GM23338 (cell line): Measurements from ENCODE around the gene ACBD7.

Experiments
- CREB1 ChIP-seq: fragments of 250-450 bp; sonication (Bioruptor Pico); IDR thresholded peaks from 2 replicates; pipeline ENCODE4 v1.5.0; 2020; ENCODE audit warnings: low read depth, mild to moderate bottlenecking, moderate library complexity
- EZH2 ChIP-seq: fragments of 200-600 bp; sonication (generic); IDR thresholded peaks from one replicate; pipeline ENCODE4 v1.8.0; 2017; ENCODE audit warnings: antibody characterized with exemption, mild to moderate bottlenecking, low read depth; ENCODE audit not compliant: unreplicated experiment
- EZH2phosphoT487 ChIP-seq: fragments of 200-600 bp; sonication (generic); IDR thresholded peaks from one replicate; pipeline ENCODE4 v1.8.1; 2018; ENCODE audit warnings: antibody characterized with exemption; ENCODE audit not compliant: unreplicated experiment
- JUNB ChIP-seq: IDR thresholded peaks from one replicate; pipeline ENCODE4 v1.6.1; 2016; ENCODE audit warnings: antibody characterized with exemption; ENCODE audit not compliant: unreplicated experiment
- NANOG ChIP-seq: IDR thresholded peaks from 2 replicates; pipeline ENCODE4 v1.6.1; 2016; ENCODE audit warnings: antibody characterized with exemption, borderline replicate concordance
- POLR2AphosphoS5 ChIP-seq: IDR thresholded peaks from 2 replicates; pipeline ENCODE4 v1.6.1; 2016; ENCODE audit warnings: antibody characterized with exemption, low read depth
- STAT1 ChIP-seq: IDR thresholded peaks from one replicate; pipeline ENCODE4 v1.6.1; 2016; ENCODE audit warnings: antibody characterized with exemption; ENCODE audit not compliant: unreplicated experiment
- ZNF114 ChIP-seq: fragments of 250-450 bp; sonication (Bioruptor Pico); IDR thresholded peaks from 2 replicates; pipeline ENCODE4 v1.5.0; 2020; ENCODE audit warnings: mild to moderate bottlenecking, moderate library complexity
- ZNF331 ChIP-seq: fragments of 250-450 bp; sonication (Bioruptor Pico); IDR thresholded peaks from 2 replicates; pipeline ENCODE4 v1.5.0; 2020; ENCODE audit warnings: low read depth, mild to moderate bottlenecking, moderate library complexity
- TF ChIP-seq, protein P1 (sequence below), 2 experiments: fragments of 200-600 bp in 1 of 2; sonication (generic) in 1 of 2; conservative IDR thresholded peaks; 2 replicates each; pipeline versions ENCODE4 v1.5.1 to v1.6.1; 2016 to 2017; ENCODE audit warnings: antibody characterized with exemption in 2 of 2, low read depth in 2 of 2, mild to moderate bottlenecking in 2 of 2, moderate library complexity in 1 of 2
- TF ChIP-seq, protein P2 (sequence below): IDR thresholded peaks from one replicate; pipeline ENCODE4 v1.6.1; 2018; ENCODE audit warnings: antibody characterized with exemption; ENCODE audit not compliant: unreplicated experiment
- TF ChIP-seq, protein P3 (sequence below): fragments of 250-450 bp; sonication (Bioruptor Pico); IDR thresholded peaks from 2 replicates; pipeline ENCODE4 v1.5.0; 2020; ENCODE audit warnings: mild to moderate bottlenecking, moderate library complexity
- TF ChIP-seq, protein P4 (sequence below): IDR thresholded peaks from 2 replicates; pipeline ENCODE4 v1.6.1; 2016; ENCODE audit warnings: antibody characterized with exemption

DNA sequence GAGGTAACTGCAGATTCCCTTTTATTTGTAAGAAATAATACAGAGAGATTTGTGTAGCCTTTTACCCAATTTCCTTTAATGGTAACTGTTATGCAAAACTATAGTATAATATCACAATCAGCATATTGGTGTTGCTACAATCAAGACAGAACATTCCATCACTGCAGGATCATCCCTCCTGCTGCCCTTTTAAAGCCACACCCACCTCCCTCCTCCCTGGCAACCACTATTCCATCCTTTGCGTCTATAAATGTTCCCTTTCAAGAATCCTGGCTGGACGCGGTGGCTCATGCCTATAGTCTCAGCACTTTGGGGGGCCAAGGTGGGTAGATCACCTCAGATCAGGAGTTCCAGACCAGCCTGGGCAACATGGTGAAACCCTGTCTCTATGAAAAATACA lies 13.2 kb downstream of the ACBD7 start:
- TF ChIP-seq EZH2 (no peak), POLR2AphosphoS5 (no peak), EZH2phosphoT487 (no peak), STAT1 (no peak), JUNB (no peak), ZNF114 (no peak), CREB1 (CRISPR knock-in tag) (no peak), NANOG (no peak), ZNF331 (CRISPR knock-in tag) (no peak)
- TF ChIP-seq, protein P1, sequence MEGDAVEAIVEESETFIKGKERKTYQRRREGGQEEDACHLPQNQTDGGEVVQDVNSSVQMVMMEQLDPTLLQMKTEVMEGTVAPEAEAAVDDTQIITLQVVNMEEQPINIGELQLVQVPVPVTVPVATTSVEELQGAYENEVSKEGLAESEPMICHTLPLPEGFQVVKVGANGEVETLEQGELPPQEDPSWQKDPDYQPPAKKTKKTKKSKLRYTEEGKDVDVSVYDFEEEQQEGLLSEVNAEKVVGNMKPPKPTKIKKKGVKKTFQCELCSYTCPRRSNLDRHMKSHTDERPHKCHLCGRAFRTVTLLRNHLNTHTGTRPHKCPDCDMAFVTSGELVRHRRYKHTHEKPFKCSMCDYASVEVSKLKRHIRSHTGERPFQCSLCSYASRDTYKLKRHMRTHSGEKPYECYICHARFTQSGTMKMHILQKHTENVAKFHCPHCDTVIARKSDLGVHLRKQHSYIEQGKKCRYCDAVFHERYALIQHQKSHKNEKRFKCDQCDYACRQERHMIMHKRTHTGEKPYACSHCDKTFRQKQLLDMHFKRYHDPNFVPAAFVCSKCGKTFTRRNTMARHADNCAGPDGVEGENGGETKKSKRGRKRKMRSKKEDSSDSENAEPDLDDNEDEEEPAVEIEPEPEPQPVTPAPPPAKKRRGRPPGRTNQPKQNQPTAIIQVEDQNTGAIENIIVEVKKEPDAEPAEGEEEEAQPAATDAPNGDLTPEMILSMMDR (conservative IDR thresholded peaks at IDR 0.05; ENCODE audit: low read depth in 2 of 2): no peak
- TF ChIP-seq, protein P2, sequence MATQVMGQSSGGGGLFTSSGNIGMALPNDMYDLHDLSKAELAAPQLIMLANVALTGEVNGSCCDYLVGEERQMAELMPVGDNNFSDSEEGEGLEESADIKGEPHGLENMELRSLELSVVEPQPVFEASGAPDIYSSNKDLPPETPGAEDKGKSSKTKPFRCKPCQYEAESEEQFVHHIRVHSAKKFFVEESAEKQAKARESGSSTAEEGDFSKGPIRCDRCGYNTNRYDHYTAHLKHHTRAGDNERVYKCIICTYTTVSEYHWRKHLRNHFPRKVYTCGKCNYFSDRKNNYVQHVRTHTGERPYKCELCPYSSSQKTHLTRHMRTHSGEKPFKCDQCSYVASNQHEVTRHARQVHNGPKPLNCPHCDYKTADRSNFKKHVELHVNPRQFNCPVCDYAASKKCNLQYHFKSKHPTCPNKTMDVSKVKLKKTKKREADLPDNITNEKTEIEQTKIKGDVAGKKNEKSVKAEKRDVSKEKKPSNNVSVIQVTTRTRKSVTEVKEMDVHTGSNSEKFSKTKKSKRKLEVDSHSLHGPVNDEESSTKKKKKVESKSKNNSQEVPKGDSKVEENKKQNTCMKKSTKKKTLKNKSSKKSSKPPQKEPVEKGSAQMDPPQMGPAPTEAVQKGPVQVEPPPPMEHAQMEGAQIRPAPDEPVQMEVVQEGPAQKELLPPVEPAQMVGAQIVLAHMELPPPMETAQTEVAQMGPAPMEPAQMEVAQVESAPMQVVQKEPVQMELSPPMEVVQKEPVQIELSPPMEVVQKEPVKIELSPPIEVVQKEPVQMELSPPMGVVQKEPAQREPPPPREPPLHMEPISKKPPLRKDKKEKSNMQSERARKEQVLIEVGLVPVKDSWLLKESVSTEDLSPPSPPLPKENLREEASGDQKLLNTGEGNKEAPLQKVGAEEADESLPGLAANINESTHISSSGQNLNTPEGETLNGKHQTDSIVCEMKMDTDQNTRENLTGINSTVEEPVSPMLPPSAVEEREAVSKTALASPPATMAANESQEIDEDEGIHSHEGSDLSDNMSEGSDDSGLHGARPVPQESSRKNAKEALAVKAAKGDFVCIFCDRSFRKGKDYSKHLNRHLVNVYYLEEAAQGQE: no peak
- TF ChIP-seq, protein P3, sequence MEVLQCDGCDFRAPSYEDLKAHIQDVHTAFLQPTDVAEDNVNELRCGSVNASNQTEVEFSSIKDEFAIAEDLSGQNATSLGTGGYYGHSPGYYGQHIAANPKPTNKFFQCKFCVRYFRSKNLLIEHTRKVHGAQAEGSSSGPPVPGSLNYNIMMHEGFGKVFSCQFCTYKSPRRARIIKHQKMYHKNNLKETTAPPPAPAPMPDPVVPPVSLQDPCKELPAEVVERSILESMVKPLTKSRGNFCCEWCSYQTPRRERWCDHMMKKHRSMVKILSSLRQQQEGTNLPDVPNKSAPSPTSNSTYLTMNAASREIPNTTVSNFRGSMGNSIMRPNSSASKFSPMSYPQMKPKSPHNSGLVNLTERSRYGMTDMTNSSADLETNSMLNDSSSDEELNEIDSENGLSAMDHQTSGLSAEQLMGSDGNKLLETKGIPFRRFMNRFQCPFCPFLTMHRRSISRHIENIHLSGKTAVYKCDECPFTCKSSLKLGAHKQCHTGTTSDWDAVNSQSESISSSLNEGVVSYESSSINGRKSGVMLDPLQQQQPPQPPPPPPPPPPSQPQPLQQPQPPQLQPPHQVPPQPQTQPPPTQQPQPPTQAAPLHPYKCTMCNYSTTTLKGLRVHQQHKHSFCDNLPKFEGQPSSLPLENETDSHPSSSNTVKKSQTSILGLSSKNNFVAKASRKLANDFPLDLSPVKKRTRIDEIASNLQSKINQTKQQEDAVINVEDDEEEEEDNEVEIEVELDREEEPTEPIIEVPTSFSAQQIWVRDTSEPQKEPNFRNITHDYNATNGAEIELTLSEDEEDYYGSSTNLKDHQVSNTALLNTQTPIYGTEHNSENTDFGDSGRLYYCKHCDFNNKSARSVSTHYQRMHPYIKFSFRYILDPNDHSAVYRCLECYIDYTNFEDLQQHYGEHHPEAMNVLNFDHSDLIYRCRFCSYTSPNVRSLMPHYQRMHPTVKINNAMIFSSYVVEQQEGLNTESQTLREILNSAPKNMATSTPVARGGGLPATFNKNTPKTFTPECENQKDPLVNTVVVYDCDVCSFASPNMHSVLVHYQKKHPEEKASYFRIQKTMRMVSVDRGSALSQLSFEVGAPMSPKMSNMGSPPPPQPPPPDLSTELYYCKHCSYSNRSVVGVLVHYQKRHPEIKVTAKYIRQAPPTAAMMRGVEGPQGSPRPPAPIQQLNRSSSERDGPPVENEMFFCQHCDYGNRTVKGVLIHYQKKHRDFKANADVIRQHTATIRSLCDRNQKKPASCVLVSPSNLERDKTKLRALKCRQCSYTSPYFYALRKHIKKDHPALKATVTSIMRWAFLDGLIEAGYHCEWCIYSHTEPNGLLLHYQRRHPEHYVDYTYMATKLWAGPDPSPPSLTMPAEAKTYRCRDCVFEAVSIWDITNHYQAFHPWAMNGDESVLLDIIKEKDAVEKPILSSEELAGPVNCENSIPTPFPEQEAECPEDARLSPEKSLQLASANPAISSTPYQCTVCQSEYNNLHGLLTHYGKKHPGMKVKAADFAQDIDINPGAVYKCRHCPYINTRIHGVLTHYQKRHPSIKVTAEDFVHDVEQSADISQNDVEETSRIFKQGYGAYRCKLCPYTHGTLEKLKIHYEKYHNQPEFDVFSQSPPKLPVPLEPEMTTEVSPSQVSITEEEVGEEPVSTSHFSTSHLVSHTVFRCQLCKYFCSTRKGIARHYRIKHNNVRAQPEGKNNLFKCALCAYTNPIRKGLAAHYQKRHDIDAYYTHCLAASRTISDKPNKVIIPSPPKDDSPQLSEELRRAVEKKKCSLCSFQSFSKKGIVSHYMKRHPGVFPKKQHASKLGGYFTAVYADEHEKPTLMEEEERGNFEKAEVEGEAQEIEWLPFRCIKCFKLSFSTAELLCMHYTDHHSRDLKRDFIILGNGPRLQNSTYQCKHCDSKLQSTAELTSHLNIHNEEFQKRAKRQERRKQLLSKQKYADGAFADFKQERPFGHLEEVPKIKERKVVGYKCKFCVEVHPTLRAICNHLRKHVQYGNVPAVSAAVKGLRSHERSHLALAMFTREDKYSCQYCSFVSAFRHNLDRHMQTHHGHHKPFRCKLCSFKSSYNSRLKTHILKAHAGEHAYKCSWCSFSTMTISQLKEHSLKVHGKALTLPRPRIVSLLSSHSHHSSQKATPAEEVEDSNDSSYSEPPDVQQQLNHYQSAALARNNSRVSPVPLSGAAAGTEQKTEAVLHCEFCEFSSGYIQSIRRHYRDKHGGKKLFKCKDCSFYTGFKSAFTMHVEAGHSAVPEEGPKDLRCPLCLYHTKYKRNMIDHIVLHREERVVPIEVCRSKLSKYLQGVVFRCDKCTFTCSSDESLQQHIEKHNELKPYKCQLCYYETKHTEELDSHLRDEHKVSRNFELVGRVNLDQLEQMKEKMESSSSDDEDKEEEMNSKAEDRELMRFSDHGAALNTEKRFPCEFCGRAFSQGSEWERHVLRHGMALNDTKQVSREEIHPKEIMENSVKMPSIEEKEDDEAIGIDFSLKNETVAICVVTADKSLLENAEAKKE (CRISPR knock-in tag): no peak
- TF ChIP-seq, protein P4, sequence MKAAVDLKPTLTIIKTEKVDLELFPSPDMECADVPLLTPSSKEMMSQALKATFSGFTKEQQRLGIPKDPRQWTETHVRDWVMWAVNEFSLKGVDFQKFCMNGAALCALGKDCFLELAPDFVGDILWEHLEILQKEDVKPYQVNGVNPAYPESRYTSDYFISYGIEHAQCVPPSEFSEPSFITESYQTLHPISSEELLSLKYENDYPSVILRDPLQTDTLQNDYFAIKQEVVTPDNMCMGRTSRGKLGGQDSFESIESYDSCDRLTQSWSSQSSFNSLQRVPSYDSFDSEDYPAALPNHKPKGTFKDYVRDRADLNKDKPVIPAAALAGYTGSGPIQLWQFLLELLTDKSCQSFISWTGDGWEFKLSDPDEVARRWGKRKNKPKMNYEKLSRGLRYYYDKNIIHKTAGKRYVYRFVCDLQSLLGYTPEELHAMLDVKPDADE: no peak
